Suprapubic skin (tissue), 4 donors: ENCODE measurements around the gene ZNF629. TPM values are rescaled to one million over a fixed set of nuclear protein-coding genes. Genes with fewer than 3 reads are reported as not detected.

Experiments
- DNase-seq, 2 donors: peaks; one replicate each; pipeline ENCODE4 v3.0.0-alpha.2; 2019; ENCODE audit warnings: low spot score in 2 of 2
- H3K27ac ChIP-seq: fragments of 200-600 bp; sonication (generic); one replicate; pipeline ENCODE4 v1.5.1; 2019
- H3K27me3 ChIP-seq: fragments of 200-600 bp; sonication (generic); one replicate; pipeline ENCODE4 v1.5.1; 2019
- H3K36me3 ChIP-seq: fragments of 200-600 bp; sonication (generic); one replicate; pipeline ENCODE4 v1.5.1; 2019
- H3K4me1 ChIP-seq: fragments of 200-600 bp; sonication (generic); one replicate; pipeline ENCODE4 v1.5.1; 2019
- H3K4me3 ChIP-seq: fragments of 200-600 bp; sonication (generic); one replicate; pipeline ENCODE4 v1.5.1; 2019; ENCODE audit warnings: mild to moderate bottlenecking
- H3K9me3 ChIP-seq: fragments of 200-600 bp; sonication (generic); one replicate; pipeline ENCODE4 v1.5.1; 2019
- EP300 ChIP-seq: sonication (generic); formaldehyde crosslinking; IDR thresholded peaks from one replicate; pipeline ENCODE4 v1.6.1; 2017; ENCODE audit warnings: antibody characterized with exemption
- POLR2A ChIP-seq, 2 donors: fragments of 450-650 bp; IDR thresholded peaks; one replicate each; pipeline ENCODE4 v1.6.1; 2017; ENCODE audit warnings: antibody characterized with exemption in 2 of 2, mild to moderate bottlenecking in 2 of 2, moderate library complexity in 2 of 2
- POLR2AphosphoS5 ChIP-seq, 3 donors: sonication (generic); formaldehyde crosslinking; IDR thresholded peaks; one replicate each; pipeline ENCODE4 v1.6.1; 2017; ENCODE audit warnings: antibody characterized with exemption in 3 of 3
- WGBS: methylation state at CpG from one replicate; pipeline ENCODE4 v1.1.5; 2018; 5-methylcytosine and 5-hydroxymethylcytosine counted together
- total RNA-seq, 4 donors: library from RNA; depleted of rRNA; stranded (reverse); fragments of >200 nt; gene quantifications; one replicate each; pipeline ENCODE4 v1.1.0, GENCODE V29; 2016
- TF ChIP-seq, protein P1 (sequence below), 2 donors: fragments of 200-600 bp in 1 of 2; fragments of 450-650 bp in 1 of 2; sonication (generic) in 1 of 2; IDR thresholded peaks; one replicate each; pipeline ENCODE4 v1.5.1; 2016 to 2019; ENCODE audit warnings: antibody characterized with exemption in 2 of 2, mild to moderate bottlenecking in 1 of 2, moderate library complexity in 1 of 2

ZNF629 gene
- total RNA-seq, 4 donors from 2014 or later: 11.5 to 22.9 (median 16.1) TPM

DNA sequence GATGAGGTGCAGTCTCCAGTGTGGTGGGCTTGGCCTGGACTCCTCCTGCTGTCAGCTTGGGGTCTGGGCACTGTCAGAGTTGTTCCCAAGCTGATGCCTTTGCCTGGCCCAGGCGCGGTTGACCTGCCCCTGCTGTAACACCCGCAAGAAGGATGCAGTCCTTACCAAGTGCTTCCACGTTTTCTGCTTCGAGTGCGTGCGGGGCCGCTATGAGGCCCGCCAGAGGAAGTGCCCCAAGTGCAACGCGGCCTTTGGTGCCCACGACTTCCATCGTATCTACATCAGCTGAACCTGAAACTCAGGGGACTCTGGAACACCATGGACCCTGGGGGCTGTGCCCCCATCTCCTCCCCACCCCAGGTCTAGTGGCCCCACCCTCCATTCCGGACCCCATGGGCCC lies 13.2 kb downstream of the ZNF629 start:
- TF ChIP-seq POLR2AphosphoS5 (IDR thresholded peaks at IDR 0.05): no peak
- Histone ChIP-seq H3K27ac (no peak overlapping the region), H3K27me3 (no peaks in the 10 kb centered on the region), H3K9me3 (no peaks in the 10 kb centered on the region), H3K4me1 (peaks cover 30% of the 10 kb centered on the region), H3K4me3 (no peak overlapping the region), H3K36me3 (peaks cover 57% of the 10 kb centered on the region)
- no peak for DNase-seq
- 90% methylated on average over 4 of the region's 14 CpGs for whole genome bisulfite sequencing

- WGBS: 82% methylated on average over 14 of the region's 14 CpGs
- Histone ChIP-seq H3K4me1 (peaks cover 22% of the 10 kb centered on the region), H3K36me3 (peaks cover 77% of the 10 kb centered on the region), H3K27ac (no peak overlapping the region), H3K4me3 (no peak overlapping the region), H3K27me3 (no peaks in the 10 kb centered on the region), H3K9me3 (no peaks in the 10 kb centered on the region)
- DNase-seq: no peak
- TF ChIP-seq POLR2A (IDR thresholded peaks at IDR 0.05) (no peak), POLR2AphosphoS5 (IDR thresholded peaks at IDR 0.05) (no peak), EP300 (no peak)
- TF ChIP-seq, protein P1, sequence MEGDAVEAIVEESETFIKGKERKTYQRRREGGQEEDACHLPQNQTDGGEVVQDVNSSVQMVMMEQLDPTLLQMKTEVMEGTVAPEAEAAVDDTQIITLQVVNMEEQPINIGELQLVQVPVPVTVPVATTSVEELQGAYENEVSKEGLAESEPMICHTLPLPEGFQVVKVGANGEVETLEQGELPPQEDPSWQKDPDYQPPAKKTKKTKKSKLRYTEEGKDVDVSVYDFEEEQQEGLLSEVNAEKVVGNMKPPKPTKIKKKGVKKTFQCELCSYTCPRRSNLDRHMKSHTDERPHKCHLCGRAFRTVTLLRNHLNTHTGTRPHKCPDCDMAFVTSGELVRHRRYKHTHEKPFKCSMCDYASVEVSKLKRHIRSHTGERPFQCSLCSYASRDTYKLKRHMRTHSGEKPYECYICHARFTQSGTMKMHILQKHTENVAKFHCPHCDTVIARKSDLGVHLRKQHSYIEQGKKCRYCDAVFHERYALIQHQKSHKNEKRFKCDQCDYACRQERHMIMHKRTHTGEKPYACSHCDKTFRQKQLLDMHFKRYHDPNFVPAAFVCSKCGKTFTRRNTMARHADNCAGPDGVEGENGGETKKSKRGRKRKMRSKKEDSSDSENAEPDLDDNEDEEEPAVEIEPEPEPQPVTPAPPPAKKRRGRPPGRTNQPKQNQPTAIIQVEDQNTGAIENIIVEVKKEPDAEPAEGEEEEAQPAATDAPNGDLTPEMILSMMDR (IDR thresholded peaks at IDR 0.05): no peak
Observed at GRCh38 chr16:30771726-30772125, 15.3 kb downstream of the ZNF629 start.

DNA sequence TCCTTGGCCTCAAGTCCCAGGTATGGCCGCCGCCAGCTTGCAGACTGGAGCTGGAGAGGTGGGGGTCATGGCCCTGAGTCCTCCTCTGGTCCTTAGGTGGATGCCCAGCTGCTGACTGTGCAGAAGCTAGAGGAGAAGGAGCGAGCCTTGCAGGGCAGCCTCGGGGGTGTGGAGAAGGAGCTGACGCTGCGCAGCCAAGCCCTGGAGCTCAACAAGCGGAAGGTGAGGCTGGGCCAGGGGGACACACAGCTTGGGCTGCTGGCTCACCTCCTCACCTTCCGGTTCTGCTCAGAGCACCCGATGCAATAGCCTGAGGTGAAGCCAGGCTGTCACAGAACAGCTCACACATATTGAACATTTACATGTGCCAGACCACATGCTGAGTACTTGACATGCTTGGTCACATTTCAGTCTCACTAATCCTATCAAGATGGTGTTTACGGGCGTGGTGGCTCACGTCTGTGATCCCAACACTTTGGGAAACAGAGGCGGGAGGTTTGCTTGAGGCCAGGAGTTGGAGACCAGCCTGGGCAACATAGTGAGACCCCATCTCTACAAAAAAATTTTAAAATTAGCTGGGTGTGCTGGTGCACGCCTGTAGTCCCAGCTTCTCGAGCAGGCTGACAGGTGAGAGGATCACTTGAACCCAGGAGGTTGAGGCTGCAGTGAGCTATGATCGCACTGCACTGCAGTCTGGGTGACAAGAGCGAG lies 17.5 kb downstream of the ZNF629 start:
- no peak overlapping the region for H3K27ac ChIP-seq
- peaks cover 99% of the 10 kb centered on the region for H3K36me3 ChIP-seq
- WGBS: 84% methylated on average over 17 of the region's 17 CpGs
- no peak for DNase-seq
- TF ChIP-seq POLR2AphosphoS5 (IDR thresholded peaks at IDR 0.05) (no peak), EP300 (no peak), POLR2A (IDR thresholded peaks at IDR 0.05) (no peak)
- TF ChIP-seq, protein P1 (IDR thresholded peaks at IDR 0.05): no peak
- peaks cover 1% of the 10 kb centered on the region for H3K4me1 ChIP-seq
- H3K27me3 ChIP-seq: no peaks in the 10 kb centered on the region
- no peak overlapping the region for H3K4me3 ChIP-seq
- no peaks in the 10 kb centered on the region for H3K9me3 ChIP-seq

GRCh38 chr16:30768583-30769181 lies 18.3 kb downstream of the ZNF629 start:
- 90% methylated on average over 23 of the region's 23 CpGs for WGBS
- peaks cover 99% of the 10 kb centered on the region for H3K36me3 ChIP-seq
- no peaks in the 10 kb centered on the region for H3K27me3 ChIP-seq
- H3K9me3 ChIP-seq: no peaks in the 10 kb centered on the region
- peaks cover 4% of the 10 kb centered on the region for H3K4me1 ChIP-seq
- H3K4me3 ChIP-seq: no peak overlapping the region
- no peak for DNase-seq
- H3K27ac ChIP-seq: no peak overlapping the region
- TF ChIP-seq, protein P1 (IDR thresholded peaks at IDR 0.05): no peak
- TF ChIP-seq POLR2A (IDR thresholded peaks at IDR 0.05): no peak
- TF ChIP-seq EP300: no peak
- TF ChIP-seq POLR2AphosphoS5 (IDR thresholded peaks at IDR 0.05): no peak

GRCh38 chr16:30767767-30768465 lies 19.1 kb downstream of the ZNF629 start:
- no peaks in the 10 kb centered on the region for H3K27me3 ChIP-seq
- peaks cover 95% of the 10 kb centered on the region for H3K36me3 ChIP-seq
- no peak overlapping the region for H3K27ac ChIP-seq
- TF ChIP-seq, protein P1 (IDR thresholded peaks at IDR 0.05): no peak
- no peak for TF ChIP-seq POLR2A (IDR thresholded peaks at IDR 0.05)
- TF ChIP-seq EP300: no peak
- no peak for TF ChIP-seq POLR2AphosphoS5 (IDR thresholded peaks at IDR 0.05)
- H3K4me1 ChIP-seq: peaks cover 12% of the 10 kb centered on the region
- no peak for DNase-seq
- H3K4me3 ChIP-seq: no peak overlapping the region
- no peaks in the 10 kb centered on the region for H3K9me3 ChIP-seq
- 90% methylated on average over 18 of the region's 18 CpGs for WGBS
